ENCODE data around the gene ALAS2.

GRCh38 chrX:54994668-54995351, 36.0 kb downstream of the ALAS2 start:
- no peak for TF ChIP-seq CTCF (IDR thresholded peaks at IDR 0.05; ENCODE audit: low read depth, low read length, missing input control)
- peak; percentile 90 for TF ChIP-seq SP1 (IDR thresholded peaks at IDR 0.05)
- TF ChIP-seq ATF3 (IDR thresholded peaks at IDR 0.05): peak; percentile 96
- TF ChIP-seq, protein P1, sequence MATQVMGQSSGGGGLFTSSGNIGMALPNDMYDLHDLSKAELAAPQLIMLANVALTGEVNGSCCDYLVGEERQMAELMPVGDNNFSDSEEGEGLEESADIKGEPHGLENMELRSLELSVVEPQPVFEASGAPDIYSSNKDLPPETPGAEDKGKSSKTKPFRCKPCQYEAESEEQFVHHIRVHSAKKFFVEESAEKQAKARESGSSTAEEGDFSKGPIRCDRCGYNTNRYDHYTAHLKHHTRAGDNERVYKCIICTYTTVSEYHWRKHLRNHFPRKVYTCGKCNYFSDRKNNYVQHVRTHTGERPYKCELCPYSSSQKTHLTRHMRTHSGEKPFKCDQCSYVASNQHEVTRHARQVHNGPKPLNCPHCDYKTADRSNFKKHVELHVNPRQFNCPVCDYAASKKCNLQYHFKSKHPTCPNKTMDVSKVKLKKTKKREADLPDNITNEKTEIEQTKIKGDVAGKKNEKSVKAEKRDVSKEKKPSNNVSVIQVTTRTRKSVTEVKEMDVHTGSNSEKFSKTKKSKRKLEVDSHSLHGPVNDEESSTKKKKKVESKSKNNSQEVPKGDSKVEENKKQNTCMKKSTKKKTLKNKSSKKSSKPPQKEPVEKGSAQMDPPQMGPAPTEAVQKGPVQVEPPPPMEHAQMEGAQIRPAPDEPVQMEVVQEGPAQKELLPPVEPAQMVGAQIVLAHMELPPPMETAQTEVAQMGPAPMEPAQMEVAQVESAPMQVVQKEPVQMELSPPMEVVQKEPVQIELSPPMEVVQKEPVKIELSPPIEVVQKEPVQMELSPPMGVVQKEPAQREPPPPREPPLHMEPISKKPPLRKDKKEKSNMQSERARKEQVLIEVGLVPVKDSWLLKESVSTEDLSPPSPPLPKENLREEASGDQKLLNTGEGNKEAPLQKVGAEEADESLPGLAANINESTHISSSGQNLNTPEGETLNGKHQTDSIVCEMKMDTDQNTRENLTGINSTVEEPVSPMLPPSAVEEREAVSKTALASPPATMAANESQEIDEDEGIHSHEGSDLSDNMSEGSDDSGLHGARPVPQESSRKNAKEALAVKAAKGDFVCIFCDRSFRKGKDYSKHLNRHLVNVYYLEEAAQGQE (IDR thresholded peaks at IDR 0.05): no peak
